ENCODE results near the gene MIEN1. TPM values are rescaled to one million over a fixed set of nuclear protein-coding genes. Genes with fewer than 3 reads are reported as not detected.
"Not testable (repeated sequence)": the region's sequence is repeated elsewhere in the genome, so short reads cannot be mapped to it uniquely, and the experiment has no call there.

The MIEN1 gene
- total and polyA plus RNA-seq, 2 of the 13 experiments (the other 11 are each of a cell fraction or from before 2014, with no cell fraction given) = 40.6 to 56.6 TPM

GRCh38 chr17:39748444-39749034 lies 18.2 kb upstream of the MIEN1 start:
- H3K27ac ChIP-seq (ENCODE audit: extremely low read length, insufficient read depth, low read length) = peak overlapping the region; percentile 16
- peaks cover 55% of the 10 kb centered on the region for H3K4me1 ChIP-seq (ENCODE audit: insufficient read depth, low read length)
- DNase-seq (ENCODE audit: low spot score); H3K4me2 ChIP-seq (ENCODE audit: low read depth, low read length); intact Hi-C loops (cut with micrococcal nuclease; ENCODE audit: unreplicated experiment); in situ Hi-C loops (cut with HindIII; ENCODE audit: extremely low pct_ligation_motif_present, low pct_unique_long_range_greater_than_20kb); H3K27me3 ChIP-seq (ENCODE audit: control insufficient read depth in 1 of 2, insufficient read depth in 2 of 2, low read length in 2 of 2); ATAC-seq; H3K79me2 ChIP-seq (ENCODE audit: insufficient read depth, low read length); H2AFZ ChIP-seq (ENCODE audit: low read length); BruUV-seq (replicated peaks); H3K4me3 ChIP-seq (replicated peaks in 1 of 3; ENCODE audit: insufficient read depth in 1 of 3, low read depth in 2 of 3, low read length in 3 of 3); H3K9me3 ChIP-seq (ENCODE audit: low read length); H4K20me1 ChIP-seq (ENCODE audit: insufficient read depth, low read length); FAIRE-seq; H3K9ac ChIP-seq (ENCODE audit: insufficient read depth, low read depth, low read length): not testable (repeated sequence)
- TF ChIP-seq ZMYM2 (CRISPR knock-in tag; IDR thresholded peaks at IDR 0.05) = 0 out of 2 replicates have a peak, but pooled peaks have one; percentile 24
- TF ChIP-seq ZNF331 (CRISPR knock-in tag; IDR thresholded peaks at IDR 0.05) = peak; percentile 27; the same call in 1 of the 2 replicates
- 0 out of 2 replicates have a peak, but pooled peaks have one; percentile 30 for TF ChIP-seq ZNF430 (CRISPR knock-in tag; IDR thresholded peaks at IDR 0.05)
- TF ChIP-seq CEBPB (IDR thresholded peaks at IDR 0.05; ENCODE audit: borderline replicate concordance, low read depth, low read length) = peak; percentile 60
- TF ChIP-seq NR2C2 (CRISPR knock-in tag; IDR thresholded peaks at IDR 0.05; ENCODE audit: borderline replicate concordance) = 0 out of 2 replicates have a peak, but pooled peaks have one; percentile 23
- TF ChIP-seq ZNF460 (CRISPR knock-in tag; IDR thresholded peaks at IDR 0.05; ENCODE audit: borderline replicate concordance) = peak; percentile 56; the same call in 1 of the 2 replicates
- peak; percentile 59; the same call in 1 of the 2 replicates for TF ChIP-seq CEBPG (CRISPR knock-in tag; IDR thresholded peaks at IDR 0.05)
- TF ChIP-seq ZBTB33 (CRISPR knock-in tag; IDR thresholded peaks at IDR 0.05) = peak; percentile 36; the same call in 1 of the 2 replicates
- TF ChIP-seq RARA (CRISPR knock-in tag; IDR thresholded peaks at IDR 0.05) = peak; percentile 80
- TF ChIP-seq HNF4A (CRISPR knock-in tag; IDR thresholded peaks at IDR 0.05) = 0 out of 2 replicates have a peak, but pooled peaks have one; percentile 11
- TF ChIP-seq, protein P1, sequence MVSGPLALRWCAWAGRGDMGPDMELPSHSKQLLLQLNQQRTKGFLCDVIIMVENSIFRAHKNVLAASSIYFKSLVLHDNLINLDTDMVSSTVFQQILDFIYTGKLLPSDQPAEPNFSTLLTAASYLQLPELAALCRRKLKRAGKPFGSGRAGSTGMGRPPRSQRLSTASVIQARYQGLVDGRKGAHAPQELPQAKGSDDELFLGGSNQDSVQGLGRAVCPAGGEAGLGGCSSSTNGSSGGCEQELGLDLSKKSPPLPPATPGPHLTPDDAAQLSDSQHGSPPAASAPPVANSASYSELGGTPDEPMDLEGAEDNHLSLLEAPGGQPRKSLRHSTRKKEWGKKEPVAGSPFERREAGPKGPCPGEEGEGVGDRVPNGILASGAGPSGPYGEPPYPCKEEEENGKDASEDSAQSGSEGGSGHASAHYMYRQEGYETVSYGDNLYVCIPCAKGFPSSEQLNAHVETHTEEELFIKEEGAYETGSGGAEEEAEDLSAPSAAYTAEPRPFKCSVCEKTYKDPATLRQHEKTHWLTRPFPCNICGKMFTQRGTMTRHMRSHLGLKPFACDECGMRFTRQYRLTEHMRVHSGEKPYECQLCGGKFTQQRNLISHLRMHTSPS (CRISPR knock-in tag; IDR thresholded peaks at IDR 0.05; ENCODE audit: low read depth) = peak; percentile 29; the same call in 1 of the 2 replicates
- TF ChIP-seq RXRA (CRISPR knock-in tag; IDR thresholded peaks at IDR 0.05) = peak; percentile 53; the same call in 1 of the 2 replicates
- TF ChIP-seq NR2F1 (CRISPR knock-in tag; IDR thresholded peaks at IDR 0.05) = 0 out of 4 replicates have a peak, but pooled peaks of 1 of the 2 experiments have one; percentile 14
- peak; percentile 56 for TF ChIP-seq NR2F6 (IDR thresholded peaks at IDR 0.05)
- TF ChIP-seq NR2F6 (CRISPR knock-in tag; IDR thresholded peaks at IDR 0.05) = peak; percentile 70
- TF ChIP-seq ZNF501 (CRISPR knock-in tag; IDR thresholded peaks at IDR 0.05) = 0 out of 2 replicates have a peak, but pooled peaks have one; percentile 37
- TF ChIP-seq POLR2G (IDR thresholded peaks at IDR 0.05; ENCODE audit: low read depth, low read length) = peak; percentile 37; the same call in 1 of the 2 replicates
- POLR2A ChIA-PET = interaction anchor here (2.5 to 5.2 kb wide), 4 partner anchors 9 to 61 kb away, joined by 7 to 79 read pairs (median 28); partner anchors contain the start of gene PGAP3
- 89% methylated on average over 8 of the region's 8 CpGs for WGBS (ENCODE audit: low lambda C conversion rate)
- CTCF ChIA-PET (ENCODE audit: low intra/inter-chr PET ratio, low total read pairs) = interaction anchor here (1.3 kb wide), 1 partner anchor 127 kb away, joined by 4 read pairs; no protein-coding TSS in a partner anchor
- peaks cover 28 to 34% of the 10 kb centered on the region in 2 experiments for H3K36me3 ChIP-seq (replicated peaks in 1 of 2; ENCODE audit: control insufficient read depth in 1 of 2, insufficient read depth in 2 of 2, low read length in 2 of 2)

All from HepG2 (cell line).